ENCODE results near the gene PCARE. TPM values are rescaled to one million over a fixed set of nuclear protein-coding genes. Genes with fewer than 3 reads are reported as not detected.

The PCARE gene
- total and polyA plus RNA-seq, 7 donors, result 0.02 to 1.0 (median 0.39) TPM

DNA sequence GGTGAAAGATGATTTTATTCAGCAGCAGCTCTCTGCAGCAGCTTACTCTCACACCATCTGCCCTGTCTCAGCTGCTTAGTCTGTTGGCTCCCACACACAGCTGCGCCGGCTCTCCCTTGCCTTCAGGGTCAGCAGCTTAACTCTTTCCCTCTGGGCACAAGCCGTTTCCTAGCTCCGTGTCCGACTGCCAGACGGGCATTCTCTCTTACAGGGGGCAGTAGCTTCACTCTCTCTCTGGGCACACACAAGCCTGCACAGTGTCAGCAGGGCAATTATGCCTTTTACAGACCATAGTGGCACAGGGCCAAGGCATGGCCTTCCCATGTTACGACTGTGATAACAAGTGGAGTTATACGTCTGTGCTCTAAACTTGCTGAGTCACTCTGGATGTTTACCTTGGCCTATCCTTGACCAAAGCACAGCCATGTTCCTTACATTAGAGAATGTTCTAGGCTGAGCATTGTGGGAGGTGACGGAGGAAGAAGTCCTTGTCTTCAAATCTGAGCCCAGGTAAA lies 31.7 kb downstream of the PCARE start:
- TF ChIP-seq, protein P1, sequence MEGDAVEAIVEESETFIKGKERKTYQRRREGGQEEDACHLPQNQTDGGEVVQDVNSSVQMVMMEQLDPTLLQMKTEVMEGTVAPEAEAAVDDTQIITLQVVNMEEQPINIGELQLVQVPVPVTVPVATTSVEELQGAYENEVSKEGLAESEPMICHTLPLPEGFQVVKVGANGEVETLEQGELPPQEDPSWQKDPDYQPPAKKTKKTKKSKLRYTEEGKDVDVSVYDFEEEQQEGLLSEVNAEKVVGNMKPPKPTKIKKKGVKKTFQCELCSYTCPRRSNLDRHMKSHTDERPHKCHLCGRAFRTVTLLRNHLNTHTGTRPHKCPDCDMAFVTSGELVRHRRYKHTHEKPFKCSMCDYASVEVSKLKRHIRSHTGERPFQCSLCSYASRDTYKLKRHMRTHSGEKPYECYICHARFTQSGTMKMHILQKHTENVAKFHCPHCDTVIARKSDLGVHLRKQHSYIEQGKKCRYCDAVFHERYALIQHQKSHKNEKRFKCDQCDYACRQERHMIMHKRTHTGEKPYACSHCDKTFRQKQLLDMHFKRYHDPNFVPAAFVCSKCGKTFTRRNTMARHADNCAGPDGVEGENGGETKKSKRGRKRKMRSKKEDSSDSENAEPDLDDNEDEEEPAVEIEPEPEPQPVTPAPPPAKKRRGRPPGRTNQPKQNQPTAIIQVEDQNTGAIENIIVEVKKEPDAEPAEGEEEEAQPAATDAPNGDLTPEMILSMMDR (IDR thresholded peaks at IDR 0.05), result no peak
- no peaks in the 10 kb centered on the region for H3K9me3 ChIP-seq
- peaks cover 0 to 20% of the 10 kb centered on the region in 2 donors for H3K36me3 ChIP-seq (ENCODE audit: insufficient read depth in 1 of 2, low read depth in 1 of 2)
- no peak overlapping the region for H3K4me3 ChIP-seq
- no peaks in the 10 kb centered on the region for H3K27me3 ChIP-seq (ENCODE audit: insufficient read depth in 3 of 3, low read length in 2 of 3)
- no peak overlapping the region for H3K27ac ChIP-seq
- no peaks in the 10 kb centered on the region for H3K4me1 ChIP-seq
- ATAC-seq (peak in 2 of 4 donors; percentile 15 to 22), DNase-seq (no peak)
- intact Hi-C loops (cut with DNase I), result no loop called here
- 50 to 59% (median 52%) methylated on average over 9 of the region's 9 CpGs for WGBS, 3 donors

- WGBS, 3 donors, result 87 to 95% (median 93%) methylated on average over 9 of the region's 9 CpGs
- Histone ChIP-seq H3K27ac (no peak overlapping the region), H3K9me3 (no peaks in the 10 kb centered on the region), H3K36me3 (ENCODE audit: insufficient read depth in 1 of 2, low read depth in 1 of 2) (peaks cover 0 to 11% of the 10 kb centered on the region in 2 donors), H3K4me1 (no peaks in the 10 kb centered on the region), H3K4me3 (no peak overlapping the region), H3K27me3 (ENCODE audit: insufficient read depth in 3 of 3, low read length in 2 of 3) (no peaks in the 10 kb centered on the region)
- no peak for ATAC-seq
- no peak for DNase-seq
- TF ChIP-seq, protein P1 (IDR thresholded peaks at IDR 0.05), result no peak
- intact Hi-C loops (cut with DNase I), result no loop called here
Measured at GRCh38 chr2:29041161-29041660, 33.1 kb downstream of the PCARE start.

GRCh38 chr2:29040552-29040951 lies 33.8 kb downstream of the PCARE start:
- 64 to 71% (median 66%) methylated on average over 6 of the region's 6 CpGs for WGBS, 3 donors
- H3K4me3 ChIP-seq, result no peak overlapping the region
- TF ChIP-seq, protein P1 (IDR thresholded peaks at IDR 0.05), result no peak
- DNase-seq, result no peak
- no peak overlapping the region for H3K27ac ChIP-seq
- ATAC-seq, result no peak
- intact Hi-C loops (cut with DNase I), result no loop called here
- peaks cover 0 to 9% of the 10 kb centered on the region in 2 donors for H3K36me3 ChIP-seq (ENCODE audit: insufficient read depth in 1 of 2, low read depth in 1 of 2)
- no peaks in the 10 kb centered on the region for H3K4me1 ChIP-seq
- no peaks in the 10 kb centered on the region for H3K27me3 ChIP-seq (ENCODE audit: insufficient read depth in 3 of 3, low read length in 2 of 3)
- no peaks in the 10 kb centered on the region for H3K9me3 ChIP-seq

GRCh38 chr2:29039718-29040480 lies 34.4 kb downstream of the PCARE start:
- no peaks in the 10 kb centered on the region for H3K9me3 ChIP-seq
- no peak overlapping the region for H3K27ac ChIP-seq
- ATAC-seq, result no peak
- TF ChIP-seq, protein P1 (IDR thresholded peaks at IDR 0.05), result no peak
- DNase-seq, result no peak
- WGBS, 3 donors, result 74 to 77% (median 75%) methylated on average over 4 of the region's 4 CpGs
- H3K36me3 ChIP-seq (ENCODE audit: insufficient read depth in 1 of 2, low read depth in 1 of 2), result peaks cover 0 to 16% of the 10 kb centered on the region in 2 donors
- intact Hi-C loops (cut with DNase I), result no loop called here
- H3K4me1 ChIP-seq, result no peaks in the 10 kb centered on the region
- no peaks in the 10 kb centered on the region for H3K27me3 ChIP-seq (ENCODE audit: insufficient read depth in 3 of 3, low read length in 2 of 3)
- no peak overlapping the region for H3K4me3 ChIP-seq
